IPS-15b (cell line): ENCODE data around the gene ALOX5.

Experiments
- H3K27me3 ChIP-seq: one replicate; pipeline ENCODE4 v1.6.1; 2013; ENCODE audit warnings: low read length; ENCODE audit not compliant: control insufficient read depth, insufficient read depth
- H3K36me3 ChIP-seq: one replicate; pipeline ENCODE4 v1.6.1; 2013; ENCODE audit warnings: low read length; ENCODE audit not compliant: control insufficient read depth, insufficient read depth
- H3K4me1 ChIP-seq: one replicate; pipeline ENCODE4 v1.6.1; 2013; ENCODE audit warnings: mild to moderate bottlenecking, low read length; ENCODE audit not compliant: control insufficient read depth, insufficient read depth
- H3K4me3 ChIP-seq: one replicate; pipeline ENCODE4 v1.5.1; 2013; ENCODE audit warnings: low read depth, low read length
- H3K9ac ChIP-seq: one replicate; pipeline ENCODE4 v1.6.1; 2013; ENCODE audit warnings: low read depth, mild to moderate bottlenecking, low read length
- H3K9me3 ChIP-seq: one replicate; pipeline ENCODE4 v1.6.1; 2013; ENCODE audit warnings: mild to moderate bottlenecking, low read length; ENCODE audit not compliant: control insufficient read depth, insufficient read depth

The ALOX5 gene

GRCh38 chr10:45454859-45455258 is 80.8 kb downstream of the ALOX5 start:
- H3K9ac ChIP-seq = no peak overlapping the region
- no peak overlapping the region for H3K4me3 ChIP-seq
- H3K4me1 ChIP-seq = no peaks in the 10 kb centered on the region
- no peaks in the 10 kb centered on the region for H3K9me3 ChIP-seq
- no peaks in the 10 kb centered on the region for H3K36me3 ChIP-seq
- H3K27me3 ChIP-seq = no peaks in the 10 kb centered on the region

- H3K36me3 ChIP-seq = no peaks in the 10 kb centered on the region
- H3K4me3 ChIP-seq = no peak overlapping the region
- no peak overlapping the region for H3K9ac ChIP-seq
- H3K27me3 ChIP-seq = no peaks in the 10 kb centered on the region
- H3K9me3 ChIP-seq = no peaks in the 10 kb centered on the region
- H3K4me1 ChIP-seq = no peaks in the 10 kb centered on the region
These were observed 82.2 kb downstream of the ALOX5 start for GRCh38 chr10:45456233-45456632.

DNA sequence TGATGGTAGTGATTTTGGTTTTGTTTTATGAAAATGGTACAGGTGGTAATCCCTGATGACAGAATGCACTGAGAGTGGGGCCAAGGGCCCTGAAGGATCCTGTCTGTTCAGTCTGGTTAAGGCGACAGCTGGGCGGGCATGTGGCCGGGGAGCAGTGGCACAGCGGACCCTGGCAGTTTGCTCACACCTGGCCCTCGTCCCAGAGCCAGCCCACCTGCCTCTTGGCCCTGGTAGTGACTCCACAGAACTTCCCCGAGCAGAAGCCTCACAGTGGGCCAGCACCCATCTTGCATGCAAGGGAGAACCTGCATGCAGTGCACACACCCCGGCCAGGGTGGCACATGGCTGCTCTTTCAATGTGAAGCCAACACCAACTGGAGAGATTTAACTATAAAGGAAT is 82.8 kb downstream of the ALOX5 start:
- Histone ChIP-seq H3K9ac (no peak overlapping the region), H3K36me3 (no peaks in the 10 kb centered on the region), H3K27me3 (no peaks in the 10 kb centered on the region), H3K4me3 (no peak overlapping the region), H3K4me1 (no peaks in the 10 kb centered on the region), H3K9me3 (no peaks in the 10 kb centered on the region)

DNA sequence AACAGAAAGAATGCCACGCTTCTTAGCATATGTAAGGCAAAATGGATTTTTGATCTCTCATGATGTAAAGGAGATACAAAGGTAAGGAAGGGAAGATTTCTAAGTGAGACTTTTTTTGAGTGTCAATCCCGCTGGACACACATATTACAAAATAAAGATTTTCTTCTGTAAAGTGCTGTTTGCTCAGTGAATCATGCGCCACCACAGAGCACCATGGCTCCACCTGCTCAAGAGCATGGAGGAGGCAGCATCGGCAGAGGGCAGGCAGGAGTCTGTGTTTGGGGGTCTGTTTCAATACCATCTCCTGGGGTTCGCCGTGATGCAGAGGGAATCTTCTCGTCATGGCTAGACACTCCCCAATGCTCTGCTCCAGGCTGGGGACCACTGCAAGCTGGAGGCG is 83.5 kb downstream of the ALOX5 start:
- no peaks in the 10 kb centered on the region for H3K27me3 ChIP-seq
- no peak overlapping the region for H3K4me3 ChIP-seq
- no peaks in the 10 kb centered on the region for H3K9me3 ChIP-seq
- H3K4me1 ChIP-seq = no peaks in the 10 kb centered on the region
- no peaks in the 10 kb centered on the region for H3K36me3 ChIP-seq
- no peak overlapping the region for H3K9ac ChIP-seq

GRCh38 chr10:45460235-45460878 is 86.3 kb downstream of the ALOX5 start:
- H3K9me3 ChIP-seq = no peaks in the 10 kb centered on the region
- H3K4me3 ChIP-seq = no peak overlapping the region
- no peaks in the 10 kb centered on the region for H3K36me3 ChIP-seq
- H3K4me1 ChIP-seq = no peaks in the 10 kb centered on the region
- H3K9ac ChIP-seq = no peak overlapping the region
- no peaks in the 10 kb centered on the region for H3K27me3 ChIP-seq

- Histone ChIP-seq H3K4me1 (no peaks in the 10 kb centered on the region), H3K36me3 (no peaks in the 10 kb centered on the region), H3K4me3 (no peak overlapping the region), H3K9me3 (no peaks in the 10 kb centered on the region), H3K9ac (no peak overlapping the region), H3K27me3 (no peaks in the 10 kb centered on the region)
These were observed 87.0 kb downstream of the ALOX5 start for GRCh38 chr10:45461034-45461433.

DNA sequence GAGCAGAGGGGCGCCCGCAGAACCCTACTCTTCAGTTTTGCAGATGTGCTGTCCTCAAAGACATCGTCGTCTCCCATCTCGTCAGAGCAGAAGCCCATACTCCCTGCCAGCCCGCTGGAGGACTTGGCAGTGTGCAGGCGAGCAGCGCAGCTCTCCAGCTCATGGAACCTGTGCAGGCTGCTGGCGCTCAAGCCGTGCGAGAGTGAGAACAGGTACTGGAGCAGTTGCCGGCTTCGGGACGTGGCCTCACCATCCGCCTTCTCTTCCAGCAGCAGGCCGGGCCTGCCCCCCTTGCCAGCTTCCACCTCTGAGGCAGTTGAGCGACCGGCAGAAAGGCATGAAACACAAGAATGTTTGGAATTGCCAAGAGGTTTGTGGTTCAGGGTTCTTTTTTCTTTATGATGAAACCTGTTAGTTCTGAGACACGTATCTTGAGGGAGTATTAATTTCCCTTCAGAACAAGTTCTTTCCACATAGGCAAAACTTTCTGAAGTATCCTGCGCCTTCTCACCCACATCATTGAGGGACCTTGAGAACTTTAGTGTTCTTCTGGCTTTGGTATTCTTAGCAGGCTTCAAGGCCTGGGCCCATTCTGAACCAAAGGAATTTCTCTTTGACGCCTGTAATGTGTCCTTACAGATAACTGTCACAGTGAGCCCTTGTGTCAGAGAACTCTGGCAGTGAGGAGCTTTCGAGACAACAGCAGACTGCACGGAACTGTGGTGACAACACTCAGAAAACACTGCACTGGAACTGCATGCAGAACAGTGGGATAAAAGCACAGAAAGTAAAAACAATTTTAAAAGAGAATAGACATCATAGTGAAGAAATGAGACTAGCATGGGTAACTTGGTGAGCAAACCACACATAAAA is 89.5 kb downstream of the ALOX5 start:
- H3K27me3 ChIP-seq = no peaks in the 10 kb centered on the region
- H3K4me3 ChIP-seq = no peak overlapping the region
- no peaks in the 10 kb centered on the region for H3K36me3 ChIP-seq
- no peaks in the 10 kb centered on the region for H3K9me3 ChIP-seq
- no peaks in the 10 kb centered on the region for H3K4me1 ChIP-seq
- H3K9ac ChIP-seq = no peak overlapping the region

- Histone ChIP-seq H3K4me1 (no peaks in the 10 kb centered on the region), H3K36me3 (no peaks in the 10 kb centered on the region), H3K4me3 (no peak overlapping the region), H3K9ac (no peak overlapping the region), H3K9me3 (no peaks in the 10 kb centered on the region), H3K27me3 (no peaks in the 10 kb centered on the region)
These were observed 91.0 kb downstream of the ALOX5 start for GRCh38 chr10:45464958-45465567.

- H3K4me1 ChIP-seq = peaks cover 5% of the 10 kb centered on the region
- no peak overlapping the region for H3K9ac ChIP-seq
- no peaks in the 10 kb centered on the region for H3K36me3 ChIP-seq
These were observed 92.8 kb downstream of the ALOX5 start for GRCh38 chr10:45466784-45467183.

GRCh38 chr10:45468079-45468478 is 94.1 kb downstream of the ALOX5 start:
- Histone ChIP-seq H3K27me3 (no peaks in the 10 kb centered on the region), H3K4me1 (peaks cover 14% of the 10 kb centered on the region), H3K9ac (no peak overlapping the region), H3K9me3 (no peaks in the 10 kb centered on the region), H3K36me3 (no peaks in the 10 kb centered on the region), H3K4me3 (no peak overlapping the region)

More at GRCh38 chr10:45466784-45467183, 92.8 kb downstream of the ALOX5 start:
- no peaks in the 10 kb centered on the region for H3K9me3 ChIP-seq
- no peak overlapping the region for H3K4me3 ChIP-seq
- H3K27me3 ChIP-seq = no peaks in the 10 kb centered on the region

GRCh38 chr10:45470098-45471012 is 96.3 kb downstream of the ALOX5 start:
- H3K27me3 ChIP-seq = no peaks in the 10 kb centered on the region
- no peak overlapping the region for H3K4me3 ChIP-seq
- H3K4me1 ChIP-seq = peaks cover 14% of the 10 kb centered on the region
- H3K9ac ChIP-seq = no peak overlapping the region
- H3K36me3 ChIP-seq = no peaks in the 10 kb centered on the region
- no peaks in the 10 kb centered on the region for H3K9me3 ChIP-seq
